ENCODE results near the gene LENG8.
"Not testable (repeated sequence)": the region's sequence is repeated elsewhere in the genome, so short reads cannot be mapped to it uniquely, and the experiment has no call there.

LENG8 gene

GRCh38 chr19:54507824-54508223 is 58.8 kb downstream of the LENG8 start:
- Mint-ChIP-seq H3K4me1 (no peaks in the 10 kb centered on the region), H3K27me3 (ENCODE audit: low read depth) (no peaks in the 10 kb centered on the region), H3K4me3 (no peak overlapping the region), H3K27ac (no peak overlapping the region), H3K9me3 (peaks cover 20% of the 10 kb centered on the region), H3K36me3 (ENCODE audit: low read depth) (no peaks in the 10 kb centered on the region)
- TF ChIP-seq CTCF (IDR thresholded peaks at IDR 0.05; ENCODE audit: unreplicated experiment in 3 of 3), result no peak

DNA sequence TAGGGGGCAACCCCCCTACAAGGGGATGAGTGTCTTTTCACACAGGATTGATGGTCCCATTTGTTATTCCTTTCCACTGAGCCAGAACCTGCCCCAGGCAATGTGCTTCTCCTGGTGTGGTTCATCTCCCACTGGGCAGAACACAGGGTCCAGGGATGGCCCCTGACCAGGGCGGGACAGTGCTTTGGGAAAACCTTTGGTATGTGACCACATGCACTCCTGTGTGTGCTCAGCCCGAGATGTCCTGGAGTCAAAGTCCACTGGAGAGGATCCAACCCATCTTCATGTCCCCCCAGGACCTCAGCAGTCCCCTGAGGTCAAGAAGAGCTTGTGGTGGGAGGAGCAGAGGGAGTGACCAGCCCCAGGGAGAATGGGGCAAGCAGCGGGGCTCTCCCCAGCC is 59.5 kb downstream of the LENG8 start:
- H3K9me3 Mint-ChIP-seq, result peaks cover 26% of the 10 kb centered on the region
- not testable (repeated sequence) for H3K4me1 Mint-ChIP-seq; H3K27ac Mint-ChIP-seq; H3K36me3 Mint-ChIP-seq (ENCODE audit: low read depth); H3K4me3 Mint-ChIP-seq; H3K27me3 Mint-ChIP-seq (ENCODE audit: low read depth)

GRCh38 chr19:54509200-54509940 is 60.4 kb downstream of the LENG8 start:
- not testable (repeated sequence) for H3K36me3 Mint-ChIP-seq (ENCODE audit: low read depth); H3K27ac Mint-ChIP-seq; H3K27me3 Mint-ChIP-seq (ENCODE audit: low read depth); H3K4me1 Mint-ChIP-seq; H3K4me3 Mint-ChIP-seq
- H3K9me3 Mint-ChIP-seq, result peaks cover 26% of the 10 kb centered on the region
